ENCODE measurements around the gene MYBPH.

MYBPH gene

GRCh38 chr1:203178821-203179666, 3.4 kb upstream of the MYBPH start:
- no peak for DNase-seq (ENCODE audit: low spot score)

- DNase-seq (ENCODE audit: low spot score) = no peak
Measured at GRCh38 chr1:203178083-203178482, 2.5 kb upstream of the MYBPH start.

- no peak for DNase-seq (ENCODE audit: low spot score)
Measured at GRCh38 chr1:203177470-203178039, 1.9 kb upstream of the MYBPH start.

GRCh38 chr1:203177036-203177405, 1.4 kb upstream of the MYBPH start:
- DNase-seq (ENCODE audit: low spot score) = no peak

- DNase-seq (ENCODE audit: low spot score) = no peak
Measured at GRCh38 chr1:203176273-203177035, 828 bp upstream of the MYBPH start.

GRCh38 chr1:203175827-203176241, 208 bp upstream of the MYBPH start:
- DNase-seq (ENCODE audit: low spot score) = no peak

- DNase-seq (ENCODE audit: low spot score) = no peak
Measured at GRCh38 chr1:203174324-203174985, 1.2 kb downstream of the MYBPH start.

- DNase-seq (ENCODE audit: low spot score) = no peak
Measured at GRCh38 chr1:203173566-203173965, 2.1 kb downstream of the MYBPH start.

- DNase-seq (ENCODE audit: low spot score) = no peak
Measured at GRCh38 chr1:203173011-203173555, 2.5 kb downstream of the MYBPH start.

- DNase-seq (ENCODE audit: low spot score) = peak; percentile 26
Measured at GRCh38 chr1:203172184-203173010, 3.2 kb downstream of the MYBPH start.

GRCh38 chr1:203171341-203172183, 4.1 kb downstream of the MYBPH start:
- DNase-seq (ENCODE audit: low spot score) = no peak

- no peak for DNase-seq (ENCODE audit: low spot score)
Measured at GRCh38 chr1:203170625-203171330, 4.8 kb downstream of the MYBPH start.

GRCh38 chr1:203169770-203170520, 5.7 kb downstream of the MYBPH start:
- no peak for DNase-seq (ENCODE audit: low spot score)

- no peak for DNase-seq (ENCODE audit: low spot score)
Measured at GRCh38 chr1:203168991-203169390, 6.6 kb downstream of the MYBPH start.

GRCh38 chr1:203168256-203168786, 7.3 kb downstream of the MYBPH start:
- DNase-seq (ENCODE audit: low spot score) = no peak

GRCh38 chr1:203167913-203168200, 7.8 kb downstream of the MYBPH start:
- DNase-seq (ENCODE audit: low spot score) = no peak

GRCh38 chr1:203167026-203167912, 8.4 kb downstream of the MYBPH start:
- DNase-seq (ENCODE audit: low spot score) = no peak

Data from CD4-positive, alpha-beta T cell treated with Interleukin-2 at 100 ng/mL for 4 hours (primary cell).